Femur (tissue), 1 donor: Measurements from ENCODE around the gene MYL7.

Experiments
- DNase-seq: peaks from one replicate; pipeline ENCODE4 v3.0.0-alpha.2; 2017

Gene MYL7

GRCh38 chr7:44098092-44099068, 42.8 kb downstream of the MYL7 start:
- no peak for DNase-seq

- no peak for DNase-seq
Measured at GRCh38 chr7:44097064-44097932, 43.8 kb downstream of the MYL7 start.

DNA sequence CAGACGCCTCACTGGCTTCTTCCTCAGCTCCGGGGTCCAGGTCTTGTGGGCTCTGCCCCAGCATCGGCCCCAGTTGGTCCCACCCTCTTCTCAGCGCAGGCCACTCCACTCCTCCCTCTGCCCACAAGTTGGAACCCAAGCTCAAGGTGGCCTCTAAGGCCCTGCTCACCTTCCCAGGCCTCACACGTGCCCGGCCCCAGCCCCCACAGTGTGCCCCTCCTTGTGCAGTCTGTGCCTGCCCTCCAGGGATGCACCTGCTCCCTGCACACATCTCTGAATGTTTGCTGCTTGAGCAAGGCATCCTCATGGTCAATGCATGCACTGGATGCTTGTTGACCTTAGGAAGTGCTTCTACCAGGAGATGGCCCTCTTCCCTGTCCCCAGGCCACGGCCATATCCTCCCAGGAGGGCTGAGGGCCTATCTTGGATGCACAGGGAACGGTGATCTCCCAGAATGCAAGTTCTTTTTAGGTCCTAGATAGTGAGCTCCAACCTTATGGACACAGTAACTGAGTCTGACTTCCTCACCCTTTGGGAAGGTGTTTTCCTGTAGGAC, 44.7 kb downstream of the MYL7 start:
- DNase-seq = no peak

DNA sequence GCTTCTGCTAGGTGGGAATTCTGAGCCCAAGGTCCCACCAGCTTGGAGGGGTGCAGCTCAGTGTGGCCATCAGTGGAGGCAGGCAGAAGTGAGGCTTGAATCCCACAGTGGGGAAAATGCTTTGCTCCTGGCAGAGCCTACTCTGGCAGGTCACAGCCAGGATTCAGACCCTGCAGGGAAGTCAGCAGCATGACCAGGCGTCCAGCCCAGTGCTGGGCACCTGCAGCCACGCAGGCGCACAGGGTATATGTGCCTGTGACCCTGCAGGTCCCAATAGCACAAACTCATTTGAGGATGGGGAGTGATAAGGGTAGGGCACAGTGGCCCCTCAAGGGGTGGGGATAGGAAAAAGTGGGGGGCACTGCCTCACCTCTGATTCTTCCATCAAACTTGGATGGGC, 45.4 kb downstream of the MYL7 start:
- no peak for DNase-seq

DNA sequence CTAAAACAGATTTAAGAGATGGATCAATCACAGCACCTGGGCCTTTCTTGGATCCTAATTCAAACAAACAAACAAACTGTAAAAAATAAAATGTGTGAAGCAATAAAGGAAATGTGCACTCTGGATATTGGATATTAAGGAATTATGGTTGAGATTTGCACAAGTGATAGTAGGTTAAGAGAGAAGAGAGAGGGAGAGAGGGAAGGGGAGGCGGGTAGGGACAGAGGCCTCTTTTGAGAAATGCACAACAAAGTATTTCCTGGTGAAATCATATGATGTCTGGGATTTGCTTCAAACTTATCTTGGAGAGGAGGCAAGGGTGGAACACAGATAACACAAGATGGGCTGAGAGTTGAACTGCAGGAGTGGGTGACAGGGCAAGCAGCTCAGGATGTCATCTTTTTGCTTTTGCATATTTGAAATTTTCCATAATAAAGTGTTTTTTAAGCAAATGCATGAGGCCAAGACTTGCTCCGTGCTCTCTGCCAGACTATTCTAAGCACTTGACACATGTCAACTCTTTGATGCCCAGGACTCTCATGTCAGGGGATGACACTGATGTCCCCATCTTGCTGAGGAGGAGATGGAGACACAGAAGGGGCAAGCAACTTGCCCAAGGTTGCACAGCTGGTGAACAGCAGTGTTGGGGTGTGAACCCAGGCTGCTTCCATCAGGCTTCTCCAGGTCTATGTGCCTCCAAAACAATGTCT, 46.1 kb downstream of the MYL7 start:
- no peak for DNase-seq

DNA sequence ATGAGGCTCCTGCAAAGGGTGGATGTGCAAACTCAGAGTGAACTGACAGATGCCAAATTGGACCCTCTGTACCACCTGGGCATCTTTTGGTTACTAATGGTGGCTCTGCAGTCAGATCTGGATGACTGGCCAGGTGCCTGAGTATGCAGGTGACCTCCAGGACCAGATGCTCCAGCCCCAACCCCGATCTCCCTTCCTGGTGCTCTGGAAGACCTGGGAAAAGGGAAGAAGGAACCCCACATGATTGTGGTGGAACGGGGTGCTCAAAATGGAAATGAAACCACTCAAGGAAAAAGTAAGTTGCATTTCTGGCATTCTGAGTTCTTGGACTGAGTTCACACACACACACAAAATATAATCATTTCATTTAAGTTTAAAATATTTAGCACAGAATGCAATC, 46.8 kb downstream of the MYL7 start:
- no peak for DNase-seq

DNA sequence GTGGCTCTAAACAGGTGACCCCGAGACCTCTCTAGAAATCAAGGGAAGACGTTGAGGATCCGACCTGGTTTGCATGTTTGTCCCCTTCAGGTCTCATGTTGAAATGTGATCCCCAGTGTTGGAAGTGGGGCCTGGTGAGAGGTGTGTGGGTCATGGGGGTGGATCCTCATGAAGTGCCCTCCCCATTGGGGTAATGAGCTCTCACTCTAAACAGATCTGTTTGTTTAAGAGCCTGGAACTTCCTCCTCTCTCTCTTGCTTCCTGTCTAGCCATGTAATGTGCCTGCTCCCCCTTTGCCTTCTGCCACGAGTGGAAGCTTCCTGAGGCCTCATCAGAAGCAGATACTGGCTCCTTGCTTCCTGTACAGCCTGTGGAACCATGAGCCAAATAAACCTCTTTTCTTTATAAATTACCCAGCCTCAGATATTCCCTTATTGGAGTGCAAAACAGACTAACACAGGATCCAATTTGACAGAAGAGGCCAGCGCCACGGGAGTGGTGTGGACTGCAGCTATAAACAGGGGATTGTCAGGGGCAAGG, 48.0 kb downstream of the MYL7 start:
- DNase-seq = no peak
